22Rv1 (cell line): Measurements from ENCODE around the gene PIPOX.

Experiments used
- ZFX ChIP-seq: fragments of 450-650 bp; IDR thresholded peaks from 2 replicates; pipeline ENCODE4 v1.6.1; 2017; ENCODE audit warnings: antibody characterized with exemption, borderline replicate concordance
- TF ChIP-seq, protein P1 (sequence below): fragments of 450-650 bp; IDR thresholded peaks from 2 replicates; pipeline ENCODE4 v1.5.1; 2017; ENCODE audit warnings: mild to moderate bottlenecking

GRCh38 chr17:29086628-29087332 lies 43.8 kb downstream of the PIPOX start:
- TF ChIP-seq, protein P1, sequence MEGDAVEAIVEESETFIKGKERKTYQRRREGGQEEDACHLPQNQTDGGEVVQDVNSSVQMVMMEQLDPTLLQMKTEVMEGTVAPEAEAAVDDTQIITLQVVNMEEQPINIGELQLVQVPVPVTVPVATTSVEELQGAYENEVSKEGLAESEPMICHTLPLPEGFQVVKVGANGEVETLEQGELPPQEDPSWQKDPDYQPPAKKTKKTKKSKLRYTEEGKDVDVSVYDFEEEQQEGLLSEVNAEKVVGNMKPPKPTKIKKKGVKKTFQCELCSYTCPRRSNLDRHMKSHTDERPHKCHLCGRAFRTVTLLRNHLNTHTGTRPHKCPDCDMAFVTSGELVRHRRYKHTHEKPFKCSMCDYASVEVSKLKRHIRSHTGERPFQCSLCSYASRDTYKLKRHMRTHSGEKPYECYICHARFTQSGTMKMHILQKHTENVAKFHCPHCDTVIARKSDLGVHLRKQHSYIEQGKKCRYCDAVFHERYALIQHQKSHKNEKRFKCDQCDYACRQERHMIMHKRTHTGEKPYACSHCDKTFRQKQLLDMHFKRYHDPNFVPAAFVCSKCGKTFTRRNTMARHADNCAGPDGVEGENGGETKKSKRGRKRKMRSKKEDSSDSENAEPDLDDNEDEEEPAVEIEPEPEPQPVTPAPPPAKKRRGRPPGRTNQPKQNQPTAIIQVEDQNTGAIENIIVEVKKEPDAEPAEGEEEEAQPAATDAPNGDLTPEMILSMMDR: no peak
- no peak for TF ChIP-seq ZFX
